ENCODE data around the gene MTHFS. TPM values are rescaled to one million over a fixed set of nuclear protein-coding genes. Genes with fewer than 3 reads are reported as not detected.
A peak's percentile ranks its signal among the peaks of the same experiment; 100 is the strongest.
"Not testable (repeated sequence)": the region's sequence is repeated elsewhere in the genome, so short reads cannot be mapped to it uniquely, and the experiment has no call there.

Gene MTHFS
- total RNA-seq, 8 experiments from 2014 or later: 3.9 to 29.5 (median 6.9) TPM

DNA sequence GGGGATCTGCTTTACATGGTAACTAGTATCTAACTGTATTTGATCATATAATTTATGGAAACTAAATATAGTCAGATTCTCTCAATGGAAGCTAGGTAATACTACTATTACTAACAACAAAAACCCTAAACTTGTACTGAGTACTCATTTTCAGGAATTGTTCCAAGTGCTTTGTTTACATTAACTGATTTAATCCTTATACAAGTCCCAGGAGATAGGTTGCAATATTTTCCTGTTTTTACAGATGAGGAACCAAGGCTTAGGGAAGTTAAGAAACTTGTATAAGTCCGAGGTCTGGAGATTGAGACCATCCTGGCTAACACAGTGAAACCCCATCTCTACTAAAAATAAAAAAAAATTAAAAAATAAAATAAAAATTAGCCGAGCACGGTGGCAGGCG is 7.5 kb upstream of the MTHFS start:
- in situ Hi-C loops (cut with MboI; ENCODE audit: low pct_unique_long_range_greater_than_20kb in 2 of 9, low sequenced_read_pairs in 9 of 9, unreplicated experiment in 9 of 9): no loop called here
- no peak overlapping the region for H3K27ac ChIP-seq
- no peak for ATAC-seq (replicated peaks in 6 of 8)
- WGBS, 10 experiments: 80 to 100% (median 98%) methylated on average over 1 to 4 of the region's 4 CpGs
- H3K4me1 ChIP-seq (replicated peaks in 1 of 2): no peaks in the 10 kb centered on the region
- no peak overlapping the region for H3K4me3 ChIP-seq

DNA sequence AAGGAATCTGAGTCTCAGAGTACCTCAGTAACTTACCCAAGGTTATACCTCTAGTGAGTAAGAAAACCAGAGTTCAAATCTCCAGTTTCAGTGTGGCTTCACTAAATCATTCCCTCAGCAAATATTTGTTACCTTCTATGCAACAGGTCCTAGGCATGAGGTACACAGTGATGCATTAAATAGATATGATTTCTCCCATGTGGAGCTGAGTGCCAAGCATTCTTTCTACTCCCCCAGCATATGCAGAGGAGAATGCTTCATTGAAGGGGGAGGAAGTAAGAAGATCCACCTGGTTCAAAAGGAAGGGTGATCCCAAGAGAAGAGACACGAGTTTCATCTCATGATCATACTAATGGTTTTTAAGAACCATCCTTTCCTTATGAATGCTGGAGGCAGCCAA is 6.8 kb upstream of the MTHFS start:
- no peak overlapping the region for H3K4me3 ChIP-seq
- WGBS, 10 experiments: 63 to 100% (median 100%) methylated on average over 1 of the region's 1 CpG; no CpG with 5 or more reads in 5 of the 10 experiments
- in situ Hi-C loops (cut with MboI; ENCODE audit: low pct_unique_long_range_greater_than_20kb in 2 of 9, low sequenced_read_pairs in 9 of 9, unreplicated experiment in 9 of 9): no loop called here
- no peak for ATAC-seq (replicated peaks in 6 of 8)
- H3K27ac ChIP-seq: no peak overlapping the region
- H3K4me1 ChIP-seq (replicated peaks in 1 of 2): no peaks in the 10 kb centered on the region

DNA sequence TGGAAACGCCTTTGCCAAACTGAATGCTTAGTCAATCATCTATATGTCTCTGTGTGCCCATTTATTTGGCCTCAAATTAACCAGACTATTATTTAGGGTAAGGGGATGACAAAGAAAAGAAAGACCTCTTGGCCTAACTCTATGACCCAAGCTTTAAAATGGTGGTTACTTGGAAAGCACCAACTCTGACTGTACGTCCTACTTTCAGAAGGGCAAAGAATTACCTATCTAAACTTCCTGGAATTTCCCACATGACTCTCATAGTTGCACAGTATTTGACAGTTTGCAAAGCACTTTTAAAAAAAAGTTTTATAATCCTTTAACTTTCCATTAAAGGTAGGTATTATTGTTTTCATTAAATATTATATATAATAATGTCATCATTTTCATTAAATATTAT is 6.3 kb upstream of the MTHFS start:
- no peaks in the 10 kb centered on the region for H3K4me1 ChIP-seq (replicated peaks in 1 of 2)
- WGBS, 10 experiments: 72 to 100% (median 88%) methylated on average over 1 to 2 of the region's 2 CpGs; no CpG with 5 or more reads in 2 of the 10 experiments
- ATAC-seq (replicated peaks in 6 of 8): no peak
- in situ Hi-C loops (cut with MboI; ENCODE audit: low pct_unique_long_range_greater_than_20kb in 2 of 9, low sequenced_read_pairs in 9 of 9, unreplicated experiment in 9 of 9): no loop called here
- no peak overlapping the region for H3K4me3 ChIP-seq
- no peak overlapping the region for H3K27ac ChIP-seq

DNA sequence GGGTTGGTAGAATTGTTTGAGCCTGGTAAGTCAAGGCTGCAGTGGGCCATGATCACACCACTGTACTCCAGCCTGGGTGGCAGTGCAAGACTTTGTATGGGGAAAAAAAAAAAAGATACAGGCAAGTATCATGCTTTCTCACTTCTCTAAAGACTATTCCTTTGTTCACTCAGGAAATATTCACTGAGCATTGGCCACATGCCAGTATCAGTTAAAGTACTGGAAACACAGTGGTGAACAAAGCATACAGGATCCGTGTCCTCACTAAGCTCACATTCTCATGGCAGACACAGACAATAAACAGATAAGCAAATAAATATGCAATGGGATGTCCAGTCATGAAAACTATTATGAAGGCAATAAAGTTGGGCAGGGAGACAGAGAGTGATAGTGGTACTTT is 5.1 kb upstream of the MTHFS start:
- H3K4me1 ChIP-seq (replicated peaks in 1 of 2): peaks cover 0 to 4% of the 10 kb centered on the region in 2 donors
- H3K4me3 ChIP-seq: no peak overlapping the region
- 80 to 100% (median 100%) methylated on average over 1 of the region's 1 CpG; no CpG with 5 or more reads in 5 of the 10 experiments for WGBS, 10 experiments
- peak in 3 of 8 experiments; percentile 18 to 38 (median 37) for ATAC-seq (replicated peaks in 6 of 8)
- in situ Hi-C loops (cut with MboI; ENCODE audit: low pct_unique_long_range_greater_than_20kb in 2 of 9, low sequenced_read_pairs in 9 of 9, unreplicated experiment in 9 of 9): no loop called here
- no peak overlapping the region for H3K27ac ChIP-seq

DNA sequence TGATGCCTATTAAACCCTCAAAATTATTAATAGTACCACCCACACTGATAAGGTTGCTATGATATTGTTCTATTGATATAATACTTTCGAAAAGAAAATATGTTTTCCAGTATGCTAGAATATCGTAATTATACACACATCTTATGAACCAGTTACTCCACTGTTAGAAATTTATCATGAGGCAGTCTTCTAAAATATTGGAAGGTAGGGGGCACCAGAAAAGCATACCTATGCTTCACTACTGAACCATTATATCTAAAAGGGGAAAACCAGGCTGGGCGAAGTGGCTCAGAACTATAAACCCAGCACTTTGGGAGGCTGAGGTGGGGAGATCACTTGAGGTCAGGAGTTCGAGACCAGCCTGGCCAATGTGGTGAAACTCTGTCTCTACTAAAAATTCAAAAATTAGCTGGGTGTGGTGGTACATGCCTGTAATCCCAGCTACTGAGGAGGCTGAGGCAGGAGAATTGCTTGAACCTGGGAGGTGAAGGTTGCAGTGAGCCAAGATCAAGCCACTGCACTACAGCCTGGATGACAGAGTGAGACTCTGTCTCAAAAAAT is 4.1 kb upstream of the MTHFS start:
- H3K4me1 ChIP-seq (replicated peaks in 1 of 2); H3K4me3 ChIP-seq; H3K27ac ChIP-seq; ATAC-seq (replicated peaks in 6 of 8); in situ Hi-C loops (cut with MboI; ENCODE audit: low pct_unique_long_range_greater_than_20kb in 2 of 9, low sequenced_read_pairs in 9 of 9, unreplicated experiment in 9 of 9): not testable (repeated sequence)
- 85 to 100% (median 95%) methylated on average over 2 to 4 of the region's 4 CpGs; no CpG with 5 or more reads in 1 of the 10 experiments for WGBS, 10 experiments

DNA sequence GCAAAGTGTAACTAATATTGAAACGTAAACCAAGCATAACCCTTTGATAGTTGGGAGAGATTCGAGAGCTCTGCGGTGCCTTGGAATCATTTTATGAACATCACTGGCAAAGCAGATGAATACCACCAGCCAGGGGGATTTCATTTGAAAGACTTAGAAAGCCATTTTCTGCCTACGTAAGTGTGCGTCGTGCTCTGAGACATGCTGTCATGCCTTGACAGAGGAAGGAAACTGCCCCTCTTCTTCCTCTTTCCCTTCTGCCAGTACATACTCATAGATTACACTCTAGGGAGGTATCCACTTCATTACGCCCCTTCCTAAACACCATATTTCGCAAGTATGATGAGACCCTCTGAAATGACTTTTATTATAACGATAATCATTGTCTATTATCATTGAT is 3.3 kb upstream of the MTHFS start:
- WGBS, 10 experiments: 88 to 100% (median 97%) methylated on average over 2 to 9 of the region's 9 CpGs; no CpG with 5 or more reads in 1 of the 10 experiments
- no peak overlapping the region for H3K4me3 ChIP-seq
- in situ Hi-C loops (cut with MboI; ENCODE audit: low pct_unique_long_range_greater_than_20kb in 2 of 9, low sequenced_read_pairs in 9 of 9, unreplicated experiment in 9 of 9): no loop called here
- no peak for ATAC-seq (replicated peaks in 6 of 8)
- peaks cover 0 to 9% of the 10 kb centered on the region in 2 donors for H3K4me1 ChIP-seq (replicated peaks in 1 of 2)
- no peak overlapping the region for H3K27ac ChIP-seq

DNA sequence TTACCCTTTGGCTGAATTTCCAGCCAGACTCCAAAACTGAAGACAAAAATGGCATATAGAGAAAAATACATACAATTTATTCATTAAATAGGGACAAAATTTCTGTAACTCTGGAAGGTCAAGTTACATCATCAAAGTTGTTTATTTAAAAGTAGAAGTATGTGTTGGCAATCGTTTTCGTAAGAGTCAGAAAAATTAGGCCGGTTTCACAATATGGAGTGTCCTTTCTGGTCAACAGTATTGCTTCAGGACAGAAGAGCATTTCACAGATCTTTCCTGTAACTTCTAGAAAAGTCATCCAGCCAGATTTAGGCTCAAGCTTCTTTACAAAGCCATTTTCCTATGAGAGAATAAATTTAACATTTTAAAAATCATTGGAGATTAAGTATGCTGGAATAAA is 2.0 kb upstream of the MTHFS start:
- in situ Hi-C loops (cut with MboI; ENCODE audit: low pct_unique_long_range_greater_than_20kb in 2 of 9, low sequenced_read_pairs in 9 of 9, unreplicated experiment in 9 of 9): loop anchor here in 1 of 9 experiments (25.0 kb wide), 1 partner anchor 89 kb away; no protein-coding TSS in a partner anchor
- WGBS, 10 experiments: 32 to 94% (median 88%) methylated on average over 2 to 3 of the region's 3 CpGs; no CpG with 5 or more reads in 1 of the 10 experiments
- ATAC-seq (replicated peaks in 6 of 8): not testable (repeated sequence)

DNA sequence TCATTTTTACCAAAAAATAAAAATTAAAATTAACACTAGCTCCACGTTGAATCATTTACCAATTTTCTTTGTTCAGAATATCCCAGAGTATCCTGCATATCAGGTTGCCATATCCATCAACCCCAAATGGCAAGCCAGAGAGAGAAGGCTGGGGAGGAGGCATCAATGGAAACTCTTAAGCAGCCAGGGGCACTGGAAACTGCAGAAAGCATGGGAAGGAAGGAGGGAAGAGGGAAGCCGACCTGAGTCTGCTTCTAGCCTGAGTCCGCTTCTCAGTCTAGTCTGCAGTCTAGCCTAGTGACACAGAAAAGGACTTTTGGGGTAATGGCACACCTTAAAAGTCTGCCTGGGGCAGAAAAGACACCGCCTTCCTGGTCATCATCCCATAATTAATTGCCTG is 1.6 kb upstream of the MTHFS start:
- no peak for ATAC-seq (replicated peaks in 6 of 8)
- Histone ChIP-seq H3K27ac (no peak overlapping the region), H3K4me1 (replicated peaks in 1 of 2) (peaks cover 0 to 9% of the 10 kb centered on the region in 2 donors), H3K4me3 (no peak overlapping the region)
- 60 to 100% (median 79%) methylated on average over 1 to 4 of the region's 4 CpGs; no CpG with 5 or more reads in 2 of the 10 experiments for WGBS, 10 experiments
- in situ Hi-C loops (cut with MboI; ENCODE audit: low pct_unique_long_range_greater_than_20kb in 2 of 9, low sequenced_read_pairs in 9 of 9, unreplicated experiment in 9 of 9): loop anchor here in 1 of 9 experiments (25.0 kb wide), 1 partner anchor 89 kb away; no protein-coding TSS in a partner anchor

More for the DNA sequence above, 2.0 kb upstream of the MTHFS start:
- not testable (repeated sequence) for H3K4me1 ChIP-seq (replicated peaks in 1 of 2); H3K27ac ChIP-seq; H3K4me3 ChIP-seq

DNA sequence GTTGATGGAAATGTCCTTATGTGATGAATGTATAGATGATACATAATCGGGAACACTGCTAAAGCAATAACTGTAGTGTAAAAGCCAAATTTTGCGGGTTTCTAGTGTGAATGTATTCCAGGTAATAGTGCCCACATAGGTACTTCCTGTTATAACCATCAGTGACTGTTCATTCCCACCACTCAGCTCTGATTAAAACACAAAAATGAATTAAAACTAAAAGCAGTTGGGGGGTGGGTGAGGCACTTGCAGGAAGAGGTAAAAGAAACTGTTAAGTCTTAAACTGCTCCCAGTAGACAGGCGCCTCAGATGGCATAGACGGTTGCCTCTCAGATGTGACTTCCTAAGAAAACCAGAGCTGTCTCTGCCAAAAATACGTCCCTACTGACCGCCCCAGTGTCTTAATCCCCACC is 893 bp upstream of the MTHFS start:
- in situ Hi-C loops (cut with MboI; ENCODE audit: low pct_unique_long_range_greater_than_20kb in 2 of 9, low sequenced_read_pairs in 9 of 9, unreplicated experiment in 9 of 9): loop anchor here in 1 of 9 experiments (25.0 kb wide), 1 partner anchor 90 kb away; no protein-coding TSS in a partner anchor
- 50 to 94% (median 89%) methylated on average over 1 to 6 of the region's 6 CpGs; no CpG with 5 or more reads in 3 of the 10 experiments for WGBS, 10 experiments
- H3K4me3 ChIP-seq: peak overlapping the region in 2 of 5 donors; percentile 53 to 70

DNA sequence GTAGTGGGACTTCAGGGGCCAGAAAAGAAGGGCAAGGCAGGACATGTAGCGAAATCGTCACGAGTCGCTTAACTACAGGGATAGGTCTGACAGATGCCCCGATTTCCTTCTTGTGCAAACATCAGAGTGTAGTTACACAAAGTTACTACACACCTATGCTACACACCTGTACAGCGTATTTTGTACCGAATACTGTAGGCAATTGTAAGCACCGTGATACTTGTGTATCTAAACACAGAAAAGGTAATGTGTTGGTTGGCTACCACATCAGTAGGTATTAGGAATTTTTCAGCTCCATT is 515 bp upstream of the MTHFS start:
- Histone ChIP-seq H3K27ac (peak overlapping the region in 1 of 2 donors; percentile 94), H3K4me3 (peak overlapping the region; percentile 47 to 70 (median 53)), H3K4me1 (replicated peaks in 1 of 2) (peaks cover 0 to 9% of the 10 kb centered on the region in 2 donors)
- whole genome bisulfite sequencing, 10 experiments: 0 to 89% (median 60%) methylated on average over 1 to 3 of the region's 8 CpGs; no CpG with 5 or more reads in 3 of the 10 experiments
- ATAC-seq (replicated peaks in 6 of 8): no peak
- in situ Hi-C loops (cut with MboI; ENCODE audit: low pct_unique_long_range_greater_than_20kb in 2 of 9, low sequenced_read_pairs in 9 of 9, unreplicated experiment in 9 of 9): loop anchor here in 1 of 9 experiments (25.0 kb wide), 1 partner anchor 90 kb away; no protein-coding TSS in a partner anchor

More for the DNA sequence above, 893 bp upstream of the MTHFS start:
- no peak for ATAC-seq (replicated peaks in 6 of 8)
- Histone ChIP-seq H3K27ac (no peak overlapping the region), H3K4me1 (replicated peaks in 1 of 2) (peaks cover 0 to 9% of the 10 kb centered on the region in 2 donors)

DNA sequence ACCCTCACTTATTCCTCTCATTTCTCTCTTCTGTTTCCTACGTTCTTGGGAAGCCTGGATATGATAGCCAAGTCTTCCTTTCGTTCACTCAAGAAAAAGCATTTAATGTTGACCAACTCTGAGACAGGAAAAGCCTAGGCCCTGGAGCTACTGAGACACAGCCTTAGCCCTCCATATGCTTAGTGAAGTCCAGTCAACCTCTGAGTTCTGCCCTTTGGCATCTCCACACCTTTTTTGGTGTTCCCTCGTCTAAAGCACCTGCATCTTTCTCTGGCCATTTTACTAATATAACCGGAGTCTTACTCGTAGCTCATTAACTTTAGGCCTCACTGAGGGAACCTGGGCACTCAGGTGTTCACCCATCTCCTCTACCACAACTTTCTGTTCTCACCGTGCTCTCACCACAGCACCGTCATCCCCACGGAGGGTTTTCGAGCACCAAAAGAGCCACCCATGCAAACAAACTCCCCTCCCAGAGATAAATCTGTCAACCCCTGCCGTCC is 632 bp downstream of the MTHFS start:
- in situ Hi-C loops (cut with MboI; ENCODE audit: low pct_unique_long_range_greater_than_20kb in 2 of 9, low sequenced_read_pairs in 9 of 9, unreplicated experiment in 9 of 9): loop anchor here in 1 of 9 experiments (25.0 kb wide), 1 partner anchor 91 kb away; no protein-coding TSS in a partner anchor
- Histone ChIP-seq H3K27ac (peak overlapping the region in 1 of 2 donors; percentile 94), H3K4me3 (peak overlapping the region; percentile 47 to 70 (median 53)), H3K4me1 (replicated peaks in 1 of 2) (peaks cover 0 to 9% of the 10 kb centered on the region in 2 donors)
- ATAC-seq (replicated peaks in 6 of 8): peak in 6 of 8 experiments; percentile 1 to 3 (median 2)
- WGBS, 10 experiments: 0 to 87% (median 52%) methylated on average over 1 to 5 of the region's 10 CpGs

DNA sequence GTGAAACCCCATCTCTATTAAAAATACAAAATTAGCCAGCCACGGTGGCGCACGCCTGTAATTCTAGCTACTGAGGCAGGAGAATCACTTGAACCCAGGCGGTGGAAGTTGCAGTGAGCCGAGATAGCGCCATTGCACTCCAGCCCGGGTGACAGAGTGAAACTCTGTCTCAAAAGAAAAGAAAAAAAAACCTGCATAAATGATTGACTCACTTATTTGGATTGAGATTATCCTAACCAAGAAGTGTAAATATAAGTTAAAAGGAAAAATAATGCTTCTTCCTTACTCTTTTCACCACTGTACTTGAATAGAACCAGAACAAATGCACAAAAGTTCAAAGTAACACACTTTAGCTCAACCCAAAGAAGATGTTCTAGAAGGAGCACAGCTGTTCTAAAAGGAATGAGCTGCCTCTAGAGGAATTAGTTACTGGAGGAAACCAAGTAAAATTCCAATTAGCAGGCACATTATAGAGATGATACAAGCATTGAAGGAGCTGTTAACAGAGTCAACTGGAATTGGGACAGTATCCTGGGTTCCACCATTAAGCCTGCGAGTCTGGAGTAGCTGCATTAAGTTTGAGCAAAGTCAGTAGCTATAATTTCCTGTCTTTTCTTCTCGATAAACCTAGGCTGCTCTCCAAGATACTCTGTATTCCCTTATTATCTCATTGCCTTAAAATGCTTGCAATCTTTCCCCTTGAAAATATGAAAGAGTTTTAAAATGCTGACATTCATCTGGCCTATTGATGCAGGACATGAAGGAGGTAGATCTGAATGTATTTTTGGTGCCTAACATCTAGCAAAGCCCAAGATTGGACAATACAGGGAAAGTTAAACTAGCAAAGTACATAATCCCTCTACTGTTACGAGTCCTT is 9.5 kb downstream of the MTHFS start:
- in situ Hi-C loops (cut with MboI; ENCODE audit: low pct_unique_long_range_greater_than_20kb in 2 of 9, low sequenced_read_pairs in 9 of 9, unreplicated experiment in 9 of 9): loop anchor here in 1 of 9 experiments (25.0 kb wide), 1 partner anchor 100 kb away; no protein-coding TSS in a partner anchor
- H3K4me3 ChIP-seq: no peak overlapping the region
- H3K27ac ChIP-seq: no peak overlapping the region
- peaks cover 0 to 1% of the 10 kb centered on the region in 2 donors for H3K4me1 ChIP-seq (replicated peaks in 1 of 2)
- ATAC-seq (replicated peaks in 6 of 8): no peak
- 80 to 100% (median 83%) methylated on average over 2 to 10 of the region's 10 CpGs for WGBS, 10 experiments

DNA sequence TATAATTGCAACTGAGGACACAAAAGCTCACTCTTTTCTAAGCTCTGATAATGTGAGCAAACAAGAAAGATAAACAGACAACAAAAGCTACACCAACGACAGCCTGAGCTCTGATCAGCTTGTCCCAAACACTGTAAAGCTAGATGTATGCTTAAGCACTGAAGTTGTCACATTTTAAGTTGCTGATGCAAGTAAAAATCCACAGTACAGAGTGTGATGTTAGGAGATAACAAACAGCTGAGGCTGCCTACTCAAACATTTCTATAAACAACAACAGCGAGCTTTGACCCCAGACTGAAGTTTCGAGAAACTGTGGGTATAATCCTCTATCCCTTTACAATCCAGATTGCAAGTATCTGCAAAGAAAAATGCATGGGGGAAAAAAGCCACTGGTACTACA is 10.7 kb downstream of the MTHFS start:
- Histone ChIP-seq H3K4me1 (replicated peaks in 1 of 2) (peaks cover 9 to 11% of the 10 kb centered on the region in 2 donors), H3K4me3 (no peak overlapping the region), H3K27ac (no peak overlapping the region)
- peak in 1 of 8 experiments; percentile 9 for ATAC-seq (replicated peaks in 6 of 8)
- 87 to 100% (median 91%) methylated on average over 2 to 3 of the region's 3 CpGs; no CpG with 5 or more reads in 1 of the 10 experiments for WGBS, 10 experiments
- in situ Hi-C loops (cut with MboI; ENCODE audit: low pct_unique_long_range_greater_than_20kb in 2 of 9, low sequenced_read_pairs in 9 of 9, unreplicated experiment in 9 of 9): loop anchor here in 1 of 9 experiments (25.0 kb wide), 1 partner anchor 101 kb away; no protein-coding TSS in a partner anchor
